Heart left ventricle (tissue), 13 donors: ENCODE results near the gene CYP19A1.

Experiments
- CTCF ChIP-seq, 12 donors: fragments of 200-600 bp; sonication (generic) in 4 of 12; IDR thresholded peaks; one replicate each; pipeline versions ENCODE4 v1.5.0 to v1.8.0; 2018 to 2022; ENCODE audit warnings: antibody characterized with exemption in 12 of 12, mild to moderate bottlenecking in 5 of 12
- POLR2A ChIP-seq, 2 donors: fragments of 450-650 bp; IDR thresholded peaks; one replicate each; pipeline ENCODE4 v1.6.1; 2017; ENCODE audit warnings: antibody characterized with exemption in 2 of 2, mild to moderate bottlenecking in 2 of 2, moderate library complexity in 2 of 2
- donor health status: ischemic (EF 13 %, LVEDD 7.1; RV severe dilation, severe dysfunction).
- donor health status: DM: no; HTN: yes; CAD: no.
- donor health status: DM: no; HTN: no; CAD: no.
- donor health status: ischemic (EF 25% LVEDD 6.9; RV normal size, moderate dysfunction).
- donor health status: ischemic (EF 25% LVEDD 5.7; RV mildly dilated, moderate dysfunction).
- donor health status: ischemic (EF 35%, LVEDD 5.7; RV mildly dilated, moderate dysfunction).
- donor health status: nonischemic (EF 11% LVEDD 7.7; RV severe dilation, severe dysfunction).
- donor health status: DM: yes; HTN: yes; CAD: no.
- donor health status: PGD.
- donor health status: ischemic (EF 29% LVEDD 5.4; RV normal size, mild dysfunction).
- donor health status: nonischemic (EF 23%, LVEDD 6.1; RV moderate dilation, normal function).

- TF ChIP-seq CTCF (IDR thresholded peaks at IDR 0.05) (peak in 10 of 12 donors; percentile 11 to 45 (median 32)), POLR2A (IDR thresholded peaks at IDR 0.05) (no peak)
Measured at GRCh38 chr15:51286816-51287215, 51.6 kb downstream of the CYP19A1 start.
